Measurements from ENCODE around the gene ALK.

The ALK gene

GRCh38 chr2:29702276-29702675, 219.1 kb downstream of the ALK start:
- no peak for TF ChIP-seq CTCF (IDR thresholded peaks at IDR 0.05; ENCODE audit: insufficient read depth, missing control alignments)
- no peak for FAIRE-seq
- DNase-seq (ENCODE audit: insufficient read length, low spot score) = no peak

DNA sequence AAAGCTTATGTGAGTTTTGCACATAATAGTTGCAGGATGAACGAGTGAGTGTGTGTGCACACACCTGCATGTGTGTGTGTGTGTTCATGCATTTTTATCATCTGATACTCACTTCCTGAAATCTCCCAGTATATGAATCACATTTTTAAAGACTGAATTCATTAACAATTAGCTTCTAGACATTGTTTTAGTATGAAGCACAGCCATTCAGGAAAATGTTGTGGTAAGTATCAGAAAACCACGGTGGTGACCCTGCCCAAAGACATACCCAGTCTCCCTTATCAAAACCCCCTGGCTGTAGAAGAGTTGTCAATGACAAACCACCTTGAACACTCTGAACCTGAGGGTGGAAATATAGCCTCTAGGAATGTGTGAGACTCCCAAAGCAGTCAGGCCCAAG, 220.8 kb downstream of the ALK start:
- FAIRE-seq (no peak), DNase-seq (ENCODE audit: insufficient read length, low spot score) (no peak)
- no peak for TF ChIP-seq CTCF (IDR thresholded peaks at IDR 0.05; ENCODE audit: insufficient read depth, missing control alignments)

DNA sequence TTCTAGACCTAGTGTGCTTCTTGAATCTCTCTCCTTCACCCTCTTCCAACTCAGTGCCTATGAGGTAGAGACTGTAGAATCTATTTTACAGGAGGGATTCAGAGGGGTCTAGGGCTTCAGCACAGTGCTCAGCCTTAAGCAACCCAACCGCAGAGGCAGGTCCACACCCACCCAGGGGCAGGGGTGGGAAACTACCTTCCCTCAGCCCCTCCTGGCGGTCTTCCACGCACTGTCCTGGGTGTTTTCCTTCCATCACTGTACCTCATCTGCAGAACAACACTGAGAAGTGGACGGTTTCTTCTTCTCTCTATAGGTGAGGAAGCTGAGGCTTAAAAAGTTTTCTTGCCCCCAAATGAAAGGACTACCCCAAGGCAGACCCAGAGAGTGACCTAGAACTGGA, 222.3 kb downstream of the ALK start:
- TF ChIP-seq CTCF (IDR thresholded peaks at IDR 0.05; ENCODE audit: insufficient read depth, missing control alignments) = no peak
- no peak for FAIRE-seq
- DNase-seq (ENCODE audit: insufficient read length, low spot score) = no peak

DNA sequence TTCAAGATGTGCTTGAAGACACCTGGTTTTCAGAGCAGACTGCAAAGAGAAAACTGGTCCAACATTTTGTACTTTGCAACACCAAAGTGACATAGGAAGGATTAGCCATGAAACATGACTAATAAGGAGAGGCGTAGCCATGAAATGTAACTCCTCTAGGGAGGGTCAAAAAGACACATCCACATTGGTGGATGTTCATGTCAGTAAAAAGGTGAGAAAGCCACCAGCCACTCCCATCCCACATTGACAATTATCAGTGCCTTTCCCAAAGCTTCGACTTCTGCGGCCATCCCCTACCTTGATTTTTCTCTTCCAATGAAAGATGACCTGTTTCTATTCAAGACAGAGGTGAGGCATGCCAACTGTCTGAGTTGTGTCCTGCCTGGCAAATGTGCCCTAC, 223.2 kb downstream of the ALK start:
- no peak for TF ChIP-seq CTCF (IDR thresholded peaks at IDR 0.05; ENCODE audit: insufficient read depth, missing control alignments)
- FAIRE-seq (no peak), DNase-seq (ENCODE audit: insufficient read length, low spot score) (no peak)

GRCh38 chr2:29697715-29698114, 223.7 kb downstream of the ALK start:
- DNase-seq (ENCODE audit: insufficient read length, low spot score) (no peak), FAIRE-seq (no peak)
- no peak for TF ChIP-seq CTCF (IDR thresholded peaks at IDR 0.05; ENCODE audit: insufficient read depth, missing control alignments)

GRCh38 chr2:29697181-29697580, 224.2 kb downstream of the ALK start:
- FAIRE-seq (no peak), DNase-seq (ENCODE audit: insufficient read length, low spot score) (no peak)
- TF ChIP-seq CTCF (IDR thresholded peaks at IDR 0.05; ENCODE audit: insufficient read depth, missing control alignments) = no peak

DNA sequence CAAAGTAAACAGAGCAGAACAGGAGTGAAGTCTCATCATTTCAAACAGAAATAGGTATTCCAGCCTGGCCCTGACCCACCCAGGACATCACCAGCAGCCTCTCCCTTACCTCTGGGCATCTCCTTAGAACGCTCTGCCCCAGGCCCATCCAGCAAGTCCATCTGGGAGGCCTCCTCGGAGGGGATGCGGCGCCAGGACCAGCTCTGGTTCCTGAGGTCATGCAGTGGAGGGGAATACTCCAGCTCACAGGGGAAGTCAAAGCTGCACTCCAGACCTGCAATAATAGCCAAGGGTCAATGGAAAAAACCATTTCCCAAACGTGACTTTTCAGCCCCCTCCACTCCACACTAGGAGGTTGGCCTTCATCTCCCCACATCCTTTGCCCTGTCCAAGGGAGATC, 226.6 kb downstream of the ALK start:
- no peak for TF ChIP-seq CTCF (IDR thresholded peaks at IDR 0.05; ENCODE audit: insufficient read depth, missing control alignments)
- DNase-seq (ENCODE audit: insufficient read length, low spot score) (no peak), FAIRE-seq (no peak)

Data from D721Med (cell line).